HG03521 (cell line): Measurements from ENCODE around the gene SLAMF9.

Experiments used
- ATAC-seq: cut with Tn5 transposase; IDR thresholded peaks from one replicate; pipeline ENCODE4 v1.9.1; 2021; ENCODE audit warnings: mild to moderate bottlenecking, moderate library complexity; ENCODE audit not compliant: unreplicated experiment

SLAMF9 gene

DNA sequence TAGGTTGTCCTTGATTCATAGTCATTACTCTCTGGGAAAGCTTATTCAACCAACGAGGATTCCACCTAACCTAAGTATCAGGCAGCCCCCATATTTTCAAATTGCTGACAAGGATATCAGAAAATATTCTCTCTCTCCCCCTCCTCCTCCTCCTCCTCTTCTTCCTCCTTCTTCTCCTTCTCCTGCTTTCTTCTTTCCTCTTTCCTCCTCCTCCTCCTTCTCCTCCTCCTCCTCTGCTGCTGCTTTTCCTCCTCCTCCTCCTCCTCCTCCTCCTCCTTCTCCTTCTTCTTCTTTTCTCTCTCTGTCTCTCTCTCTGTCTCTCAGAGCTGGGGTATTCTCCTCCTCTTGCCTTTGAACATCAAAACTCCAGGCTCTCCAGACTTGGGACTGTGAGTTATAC is 6.1 kb downstream of the SLAMF9 start:
- no peak for ATAC-seq

DNA sequence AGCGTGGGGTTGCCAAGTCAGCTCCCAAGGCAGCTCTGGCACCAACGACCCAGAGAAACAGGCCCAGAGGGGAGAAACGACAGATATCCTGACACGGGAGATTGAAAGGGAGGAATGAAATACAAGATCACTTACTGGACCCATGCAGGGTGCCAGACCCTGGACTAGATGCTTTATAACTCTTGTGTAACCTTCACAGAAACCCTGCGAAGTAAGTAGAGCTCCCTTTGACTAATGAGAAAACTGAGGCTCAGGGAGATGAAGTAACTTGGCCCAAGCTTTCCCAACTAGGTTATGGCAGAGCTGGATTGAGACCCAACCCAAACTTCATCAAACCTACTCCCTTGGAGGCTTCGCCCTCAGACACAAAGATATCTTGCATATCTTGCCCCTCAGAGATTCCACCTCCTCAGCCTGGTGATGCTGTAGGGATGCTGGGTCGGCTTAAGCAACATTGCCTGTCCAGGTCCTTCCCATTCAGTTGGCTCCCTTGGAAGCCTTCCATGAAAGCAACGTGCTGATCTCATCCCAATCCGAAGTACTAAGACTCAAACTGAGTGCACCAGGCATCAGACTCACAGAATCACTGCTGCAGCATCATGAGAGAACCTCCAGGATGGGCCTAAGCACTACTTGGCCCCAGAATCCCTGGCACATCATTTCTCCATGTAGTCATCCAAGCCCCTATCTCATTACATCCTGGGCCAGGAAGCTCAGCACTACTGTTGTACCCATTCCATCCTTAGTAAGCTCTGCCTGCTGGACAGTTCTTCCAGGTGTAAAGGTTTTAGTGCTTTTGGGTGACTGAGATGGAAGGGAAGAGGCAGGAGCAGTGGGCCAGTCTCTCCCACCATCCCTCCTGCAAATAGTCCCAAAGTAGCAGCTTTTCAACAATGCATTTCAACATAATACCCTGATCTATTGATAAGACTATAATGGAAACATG is 7.5 kb downstream of the SLAMF9 start:
- ATAC-seq = no peak

DNA sequence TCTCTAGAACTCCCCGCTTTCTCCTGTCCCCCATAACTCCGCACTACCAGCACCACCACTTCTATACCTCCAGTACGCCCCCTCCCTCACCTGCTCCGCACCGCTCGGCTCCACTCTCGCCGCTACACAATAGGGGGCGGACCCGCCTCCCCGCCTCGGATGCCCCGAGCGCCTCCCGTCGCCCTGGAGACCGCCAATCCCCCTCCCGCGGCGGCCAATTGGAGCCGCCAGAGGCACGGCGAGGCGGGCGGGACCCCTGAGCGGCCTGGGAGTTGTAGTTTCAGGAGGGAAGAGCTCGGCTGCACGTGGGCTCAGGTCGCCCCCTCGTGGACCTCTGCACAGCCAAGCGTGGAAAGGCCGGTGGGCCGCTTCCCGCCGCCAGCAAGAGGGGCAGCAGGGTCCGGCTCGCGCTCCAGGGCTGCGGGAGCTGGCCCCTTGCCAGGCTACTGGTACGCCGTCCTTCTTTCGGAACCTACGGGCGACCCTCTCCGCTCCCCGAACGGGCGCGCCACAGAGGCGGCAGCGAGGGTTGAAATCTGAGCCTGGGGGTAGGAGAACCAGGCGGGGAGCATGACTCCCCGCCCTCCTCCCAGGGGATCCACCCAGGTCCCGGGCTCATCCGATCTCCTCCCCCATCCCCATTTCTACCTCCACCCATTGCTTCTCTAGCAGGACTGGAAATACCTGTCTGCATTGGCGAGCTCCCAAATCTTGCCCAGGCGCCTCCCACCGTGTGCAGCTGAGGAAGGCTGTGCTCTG is 8.4 kb downstream of the SLAMF9 start, which contains the start of gene IGSF9:
Gene IGSF9, minus strand, starts transcription at position 131 of the 759 bp plus-strand sequence. CDS start 2,159 bp downstream, outside the sequence.
- no peak for ATAC-seq

DNA sequence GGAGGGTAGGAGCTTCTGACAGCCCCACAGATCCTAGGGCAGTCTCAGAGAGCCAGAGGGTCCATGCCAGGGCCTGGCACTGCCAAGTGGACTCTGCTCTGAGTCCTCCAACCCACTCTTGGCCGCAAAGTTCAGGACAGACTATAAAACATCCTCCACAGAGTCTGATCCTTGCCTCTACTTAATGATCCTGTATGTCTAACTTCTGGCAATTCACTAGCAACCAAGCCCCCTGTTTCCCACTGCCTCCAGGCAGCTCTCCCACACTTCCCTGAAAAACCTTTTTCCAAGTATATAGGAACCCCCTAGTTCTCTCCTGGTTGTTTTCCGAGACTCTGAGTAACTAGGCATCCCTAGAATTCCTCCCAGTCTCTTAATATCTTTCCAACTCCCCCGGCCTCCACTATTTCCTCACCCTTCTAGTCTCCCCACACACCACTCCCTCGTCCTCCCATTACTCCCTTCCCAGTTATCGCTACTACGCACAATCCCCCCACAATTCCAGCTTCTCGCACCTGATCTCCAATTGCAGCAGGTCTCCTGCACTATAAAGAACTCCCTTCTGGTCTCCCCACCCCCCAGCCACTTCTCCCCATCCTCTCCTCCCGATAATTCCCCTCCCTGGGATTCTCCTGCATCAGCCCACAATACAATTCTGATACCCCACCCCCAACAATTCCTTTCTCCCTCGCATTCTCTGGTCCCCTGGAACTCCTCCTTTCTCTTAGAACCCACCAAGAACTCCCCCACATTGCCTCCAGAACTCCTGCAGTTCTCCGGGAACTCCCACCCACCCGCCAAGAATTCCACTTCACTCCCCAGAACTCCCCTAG is 9.2 kb downstream of the SLAMF9 start:
- no peak for ATAC-seq

DNA sequence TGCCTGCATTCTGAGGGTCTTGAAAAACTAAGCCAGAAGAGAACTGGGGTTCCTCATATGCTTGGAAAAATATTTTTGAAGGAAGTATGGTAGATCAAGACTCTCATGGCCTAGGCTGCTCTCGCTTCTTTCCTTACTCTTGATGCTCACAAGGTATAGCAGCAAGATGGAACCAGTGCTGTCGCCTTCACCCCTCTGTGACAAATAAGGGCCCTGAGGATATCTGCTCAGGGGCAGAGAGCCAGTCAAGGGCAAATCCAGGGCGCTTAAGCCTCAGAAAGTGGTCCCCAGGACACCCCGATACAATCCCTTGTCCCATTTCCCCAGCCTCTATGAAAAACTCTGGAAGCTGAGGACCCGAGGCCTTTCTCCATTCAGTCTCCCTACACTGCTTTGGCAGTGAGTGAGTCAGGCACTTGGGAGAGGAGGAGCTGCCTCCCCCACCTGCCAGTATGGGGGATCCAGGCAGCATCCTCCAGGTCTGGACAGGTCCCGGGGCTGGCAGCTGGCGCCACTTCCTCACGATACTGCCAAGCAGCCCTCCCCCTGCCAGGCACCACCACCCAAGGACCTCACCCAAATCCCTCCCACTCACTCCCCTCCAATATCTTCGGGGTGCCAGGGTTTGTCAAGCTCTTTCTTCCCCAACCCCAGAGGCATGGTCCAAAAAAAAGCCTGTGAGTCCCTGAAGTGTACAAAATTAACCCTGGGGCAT is 10.0 kb downstream of the SLAMF9 start:
- ATAC-seq = no peak

DNA sequence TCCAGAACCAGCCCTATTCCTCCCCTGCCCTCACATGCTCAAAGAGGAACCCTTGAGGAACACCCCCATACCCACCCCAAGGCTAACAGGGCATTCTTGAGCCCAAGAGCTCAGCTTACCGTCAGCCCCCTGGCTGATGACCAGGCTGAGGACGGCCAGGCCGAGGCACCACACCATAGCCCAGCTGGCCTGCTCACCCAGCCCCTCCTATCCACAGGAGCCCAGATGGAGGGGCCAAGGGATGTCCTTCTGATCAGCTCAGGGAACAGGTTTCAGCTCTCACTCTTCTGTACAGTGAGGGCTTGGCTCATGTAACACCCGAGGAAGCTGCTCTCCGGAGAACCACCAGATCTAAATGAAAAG is 10.8 kb downstream of the SLAMF9 start:
- ATAC-seq = no peak

DNA sequence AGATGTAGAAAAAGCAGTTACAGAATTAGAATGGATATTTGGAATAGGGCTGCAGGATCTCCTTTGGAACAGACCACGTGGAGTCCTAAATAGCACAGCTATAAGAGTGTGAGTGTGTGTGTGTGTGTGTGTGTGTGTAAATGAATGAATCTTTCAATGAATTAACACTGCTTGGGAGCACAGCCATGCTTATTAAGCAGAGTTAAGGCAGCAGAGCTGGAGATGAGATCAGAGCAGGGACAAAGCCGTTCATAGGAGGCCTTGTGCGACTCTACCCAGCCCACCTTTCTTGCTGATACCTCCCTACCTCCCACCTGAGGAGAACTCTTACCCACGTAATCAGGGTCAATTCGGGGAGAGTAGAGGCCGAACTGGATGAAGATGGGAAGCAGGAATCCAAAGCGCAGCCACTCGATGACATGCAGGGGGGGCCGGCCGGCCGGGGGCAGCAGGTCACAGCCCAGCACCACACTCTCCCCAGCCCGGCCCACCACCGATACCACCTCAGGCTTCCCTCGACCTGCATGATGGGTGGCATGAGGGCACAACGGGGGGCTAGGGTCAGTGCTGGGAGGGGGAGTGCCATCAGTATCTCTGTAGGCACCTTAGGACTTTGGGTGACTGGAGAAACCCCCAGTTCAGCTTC is 11.3 kb downstream of the SLAMF9 start:
- ATAC-seq = no peak

DNA sequence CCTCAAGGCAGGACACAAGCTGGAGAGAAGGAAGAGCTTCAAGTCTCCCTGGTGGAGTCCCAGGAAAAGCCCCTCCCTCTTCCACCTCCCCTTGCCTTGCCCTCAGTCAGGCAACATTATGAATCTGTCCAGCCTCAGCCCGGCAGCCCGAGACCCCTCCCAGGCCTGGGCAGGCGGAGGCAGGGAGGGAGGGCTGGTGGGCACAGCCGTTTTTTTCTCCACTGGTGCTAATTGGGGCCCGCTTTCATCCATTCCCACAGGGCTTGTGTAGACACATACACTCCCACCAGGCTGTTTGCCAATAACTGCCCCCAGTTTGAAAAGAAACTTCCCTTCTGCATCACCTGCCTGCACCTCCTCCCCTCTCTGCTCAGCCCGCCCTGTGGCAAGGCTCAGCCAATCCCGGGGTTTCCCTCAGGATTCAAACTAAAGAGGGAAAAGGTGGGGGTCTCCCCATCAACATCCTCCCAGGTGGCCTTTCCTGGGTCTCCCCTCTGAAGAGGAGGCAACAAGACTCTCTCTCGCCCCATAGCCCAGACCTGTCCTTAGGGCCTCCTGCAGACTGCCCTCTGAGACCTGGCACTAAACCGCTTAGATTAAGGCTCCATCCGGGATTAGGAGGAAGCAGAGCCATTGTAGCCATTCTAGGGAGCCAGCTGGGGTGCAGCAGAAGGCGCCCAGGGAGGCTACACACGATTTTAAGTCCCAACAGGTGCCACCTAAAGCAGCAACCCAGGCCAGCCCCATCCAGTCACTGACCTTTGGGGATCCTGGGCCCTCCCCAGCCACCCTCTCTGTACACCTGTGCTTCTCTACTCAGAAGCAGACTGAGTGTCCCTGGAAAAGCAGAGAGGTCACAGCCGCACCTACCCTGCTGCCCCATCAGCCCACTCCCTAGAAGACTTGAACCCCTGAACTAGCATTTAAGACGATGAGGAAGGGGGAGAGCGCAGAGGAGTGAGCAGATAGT is 12.2 kb downstream of the SLAMF9 start:
- no peak for ATAC-seq

DNA sequence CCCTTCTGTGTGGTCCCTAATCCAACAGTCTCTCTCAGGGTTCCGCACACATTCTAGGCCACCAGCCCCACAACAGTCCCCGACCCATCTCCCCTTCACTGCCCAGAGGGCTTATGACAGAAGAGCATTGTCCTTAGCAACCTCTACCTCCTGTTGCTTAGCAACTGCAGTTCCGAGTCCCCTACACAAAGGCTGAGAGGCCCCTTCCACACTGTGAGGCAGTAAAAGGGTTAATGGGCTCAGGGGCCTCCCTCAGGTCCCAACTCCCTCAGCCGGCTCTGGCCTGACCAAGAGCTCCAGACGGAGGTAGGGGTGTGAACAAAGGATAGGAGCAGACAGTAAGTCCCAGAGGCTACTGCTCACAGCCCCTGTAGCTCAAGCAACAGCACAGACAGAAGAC is 12.9 kb downstream of the SLAMF9 start:
- ATAC-seq = no peak

DNA sequence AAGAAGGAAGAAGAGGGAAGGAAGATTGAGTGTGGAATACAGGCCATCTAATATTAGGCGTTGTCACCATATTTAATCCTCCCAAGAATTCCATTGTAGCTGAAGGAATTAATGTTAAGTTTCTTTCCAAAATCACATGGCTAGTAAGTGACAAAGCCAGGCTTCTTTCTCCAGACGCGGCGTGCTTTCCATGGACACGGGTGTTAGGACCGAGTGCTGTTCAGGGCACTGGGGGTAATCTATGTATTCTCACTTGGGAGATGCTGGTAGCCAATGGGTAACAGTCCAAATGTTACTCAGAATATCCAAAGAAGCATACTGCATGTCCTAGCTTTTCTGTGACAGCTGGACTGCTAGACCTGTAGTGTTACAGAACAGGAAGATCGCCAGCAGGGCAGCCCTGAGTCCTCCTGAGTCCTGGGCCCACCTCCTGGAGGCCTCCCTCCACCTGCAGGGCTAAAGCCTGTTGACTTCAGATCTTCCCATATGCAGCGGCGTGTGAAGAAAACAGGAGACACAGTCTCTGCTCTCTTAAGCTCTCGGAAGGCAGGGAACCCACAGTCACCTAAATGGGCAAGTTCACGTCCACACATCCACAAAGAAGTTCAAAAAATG is 13.9 kb downstream of the SLAMF9 start:
- no peak for ATAC-seq

DNA sequence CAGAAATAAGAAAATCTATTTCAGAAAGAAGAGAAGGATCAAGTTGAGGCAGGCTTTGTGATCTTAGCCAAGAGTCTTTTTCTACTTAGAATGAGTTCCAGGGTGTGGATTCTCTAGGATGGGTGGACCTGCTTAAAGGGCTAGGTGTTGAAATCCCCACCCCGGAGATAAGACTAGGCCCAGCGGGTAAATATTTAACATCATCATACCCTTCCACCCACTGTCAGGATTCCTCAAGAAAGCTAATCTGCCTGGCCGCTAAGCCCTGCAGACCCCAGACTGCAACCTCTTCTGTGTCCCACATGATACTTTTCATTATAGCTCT is 14.4 kb downstream of the SLAMF9 start:
- no peak for ATAC-seq

DNA sequence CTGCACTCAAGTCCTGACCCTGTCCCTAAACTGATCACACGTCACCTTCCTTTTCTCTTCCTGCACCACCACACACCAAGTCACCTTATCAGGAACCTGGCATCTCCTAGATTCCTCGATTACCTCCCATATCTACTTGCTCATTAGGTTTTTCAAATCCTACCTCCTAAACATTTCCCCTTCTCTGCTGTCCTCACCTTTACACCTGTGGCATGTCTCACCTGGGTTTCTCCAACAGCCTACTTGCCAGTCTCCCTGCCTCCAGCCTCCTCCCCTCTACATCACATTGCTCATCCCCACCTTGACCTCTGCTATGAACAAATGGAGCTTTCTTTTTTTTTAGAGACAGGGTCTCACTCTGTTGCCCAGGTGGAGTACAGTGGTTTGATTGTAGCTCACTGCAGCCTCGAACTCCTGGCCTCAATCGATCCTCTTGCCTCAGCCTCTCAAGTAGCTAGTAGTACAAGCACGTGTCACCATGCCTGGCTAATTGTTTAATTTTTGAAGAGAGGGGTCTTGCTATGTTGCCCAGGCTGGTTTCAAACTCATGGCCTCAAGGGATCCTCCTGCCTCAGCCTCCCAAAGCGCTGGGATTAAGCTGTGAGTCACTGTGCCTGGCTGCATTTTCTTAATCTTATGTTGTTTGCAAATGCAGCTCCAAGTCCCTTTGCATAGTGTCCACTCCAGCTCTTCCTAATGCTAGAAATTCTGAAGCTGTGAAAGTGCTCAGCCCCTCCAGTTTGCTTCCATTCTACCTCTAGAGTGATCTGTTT is 14.9 kb downstream of the SLAMF9 start:
- ATAC-seq = no peak

DNA sequence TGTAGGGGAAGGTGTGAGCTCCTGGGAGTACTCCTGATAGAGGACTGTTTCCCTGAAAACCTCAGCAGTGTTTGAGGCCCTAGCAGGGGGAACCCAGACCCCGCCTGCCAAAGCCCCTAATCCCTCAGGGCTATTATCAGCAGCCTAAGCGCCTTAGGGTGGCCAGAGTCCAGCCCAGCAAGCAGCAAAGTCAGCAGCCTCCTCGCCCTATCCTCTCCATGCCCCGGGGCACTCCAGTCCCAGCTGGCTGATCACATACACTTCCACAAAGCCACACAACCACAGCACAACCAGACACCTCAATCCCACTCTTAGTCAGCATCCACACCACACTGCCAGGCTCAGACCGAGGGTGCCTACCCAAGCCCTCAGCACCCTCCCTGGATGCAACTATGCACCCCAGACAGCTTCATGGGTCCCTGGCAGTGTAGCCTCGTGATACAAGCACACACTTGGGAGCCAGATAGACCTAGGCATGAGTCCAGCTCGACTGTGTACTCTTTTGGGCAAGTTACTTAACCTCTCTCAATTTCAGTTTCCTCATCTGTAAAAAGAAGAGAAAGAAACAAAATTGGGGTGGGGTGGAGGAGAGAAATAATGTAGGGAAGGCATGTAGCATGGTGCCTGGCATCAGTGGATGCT is 15.7 kb downstream of the SLAMF9 start:
- no peak for ATAC-seq

DNA sequence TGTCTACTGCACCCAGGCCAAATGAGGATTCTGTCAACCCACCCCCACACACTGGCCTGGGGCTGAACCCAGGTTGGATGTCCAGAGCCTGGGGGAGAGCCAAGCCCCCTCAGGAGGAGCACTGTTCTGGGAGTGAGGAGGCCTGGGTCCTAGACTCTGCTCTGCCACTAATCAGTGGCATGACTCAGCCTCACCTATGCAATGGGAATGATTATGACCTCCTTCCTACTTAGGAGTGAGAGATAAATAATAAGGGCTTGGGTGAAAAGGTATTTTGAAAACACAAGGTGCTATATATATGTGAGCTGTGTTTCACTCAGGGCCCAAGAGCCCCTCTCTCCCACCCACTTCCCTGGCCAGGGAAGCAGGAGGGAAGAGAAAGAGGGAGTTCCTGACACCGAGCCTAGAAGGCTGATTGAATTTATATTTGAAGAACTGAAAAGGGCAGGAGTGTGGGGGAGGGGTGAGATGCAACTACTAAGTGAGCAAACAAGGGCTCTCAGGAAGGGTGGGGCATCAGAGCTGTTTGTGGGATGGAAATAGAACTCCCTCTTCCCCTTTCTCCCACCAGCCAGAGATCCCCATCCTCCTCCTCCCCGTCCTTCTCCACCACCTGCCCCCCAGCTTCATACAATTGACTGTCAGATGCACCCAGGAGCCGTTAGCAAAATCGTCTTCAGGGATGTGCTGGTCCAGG is 16.8 kb downstream of the SLAMF9 start:
- ATAC-seq = no peak

DNA sequence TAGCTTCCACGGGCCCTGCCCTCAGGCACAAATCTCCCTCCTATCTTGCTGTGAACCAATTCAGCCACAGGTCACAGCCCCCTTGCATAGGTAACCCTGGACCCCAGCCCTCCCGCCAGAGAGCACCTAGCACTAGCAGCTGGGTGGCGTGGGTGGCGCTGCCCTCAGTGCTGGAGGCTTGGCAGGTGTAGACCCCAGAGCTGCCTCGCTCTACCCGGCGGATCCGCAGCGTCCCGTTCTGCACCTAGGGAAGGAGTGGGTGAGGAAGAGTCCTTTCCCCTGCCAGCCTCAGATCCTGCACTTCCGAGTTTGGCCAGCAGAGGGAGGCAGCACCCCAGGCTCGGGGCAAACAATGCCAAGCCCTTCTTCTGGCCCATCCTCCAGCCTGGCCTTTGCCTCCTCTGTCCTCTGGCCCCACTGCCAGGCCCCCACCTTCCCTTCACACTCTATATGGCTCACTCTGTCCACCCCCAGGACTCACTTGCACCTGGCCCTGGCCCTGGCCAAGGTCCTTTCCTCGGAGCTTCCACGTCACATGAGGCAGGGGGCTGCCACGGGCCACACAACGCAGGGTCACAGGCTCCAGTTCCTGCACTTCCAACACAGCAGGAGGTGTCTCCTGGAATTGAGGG is 17.6 kb downstream of the SLAMF9 start:
- no peak for ATAC-seq

DNA sequence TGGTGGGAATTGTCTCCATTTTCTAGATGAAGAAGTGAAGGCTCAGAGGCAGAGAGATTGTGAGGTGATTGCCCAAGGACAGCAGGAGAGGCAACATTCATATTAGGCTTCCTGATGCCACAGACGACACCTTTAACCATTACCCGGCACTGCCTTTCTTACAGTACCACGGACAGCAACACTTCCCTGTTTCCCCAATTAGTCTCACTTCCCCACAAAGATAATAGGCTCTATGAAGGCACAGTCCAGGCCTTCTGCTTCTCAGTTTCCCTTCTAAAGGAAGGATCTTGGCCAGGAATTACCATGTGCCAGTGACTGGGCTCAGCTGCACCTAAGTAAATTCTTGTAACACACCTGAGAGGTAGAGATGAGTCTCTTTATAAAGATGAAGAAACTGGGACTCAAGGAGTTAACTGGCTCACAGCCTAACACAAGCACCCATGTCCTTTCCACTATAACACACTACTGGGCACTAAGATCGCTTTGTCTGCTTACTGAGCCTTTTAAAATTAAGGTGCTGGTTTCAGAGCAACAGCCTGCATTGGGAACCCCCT is 18.2 kb downstream of the SLAMF9 start:
- no peak for ATAC-seq
